NCI-H446 treated with DMSO at 0.1 percent for 48 hours (cell line): Measurements from ENCODE around the gene IL22RA1.
A peak's percentile ranks its signal among the peaks of the same experiment; 100 is the strongest.

ENCODE experiments used
- DNase-seq: peaks from one replicate; lab custom pipeline; 2025; lab: John Stamatoyannopoulos, UW

The IL22RA1 gene

DNA sequence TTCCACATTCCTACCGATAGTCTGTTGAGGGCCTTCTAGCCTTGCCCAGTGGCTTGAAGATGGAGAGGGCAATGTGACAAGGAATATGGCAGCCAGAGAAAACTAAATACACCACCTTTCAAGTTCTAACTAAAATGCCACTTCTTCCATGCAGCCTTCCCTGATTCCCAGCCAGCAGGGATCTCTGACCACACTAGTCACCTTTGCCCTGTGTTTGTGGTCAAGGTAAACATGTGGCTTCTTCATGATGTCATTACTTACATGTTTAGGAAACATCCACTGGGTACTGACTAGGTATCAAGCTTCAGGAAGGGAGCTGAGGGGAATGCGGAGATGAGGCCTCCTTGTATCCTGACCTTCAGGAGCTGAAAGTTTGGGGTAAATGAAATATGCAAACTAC is 22.6 kb upstream of the IL22RA1 start:
- DNase-seq: no peak

DNA sequence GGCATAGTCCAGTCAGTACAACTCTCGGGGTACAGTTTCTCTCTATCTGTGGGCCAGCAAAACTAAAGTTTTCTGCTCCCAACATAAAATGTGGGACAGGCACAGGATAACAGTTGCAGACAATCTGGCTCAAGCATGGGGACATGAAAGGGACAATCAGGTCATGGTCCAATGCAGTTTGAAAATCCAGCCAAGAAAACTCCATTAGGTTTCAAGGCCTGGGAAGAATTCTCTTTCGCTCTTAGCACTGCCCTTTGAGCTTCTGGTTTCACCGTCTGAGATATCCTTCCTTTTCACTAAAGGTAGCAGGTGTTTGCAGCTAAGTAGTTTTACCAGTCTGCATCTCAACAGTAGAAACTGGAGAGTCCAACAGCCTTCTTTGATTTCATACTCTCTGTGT is 21.1 kb upstream of the IL22RA1 start:
- no peak for DNase-seq

DNA sequence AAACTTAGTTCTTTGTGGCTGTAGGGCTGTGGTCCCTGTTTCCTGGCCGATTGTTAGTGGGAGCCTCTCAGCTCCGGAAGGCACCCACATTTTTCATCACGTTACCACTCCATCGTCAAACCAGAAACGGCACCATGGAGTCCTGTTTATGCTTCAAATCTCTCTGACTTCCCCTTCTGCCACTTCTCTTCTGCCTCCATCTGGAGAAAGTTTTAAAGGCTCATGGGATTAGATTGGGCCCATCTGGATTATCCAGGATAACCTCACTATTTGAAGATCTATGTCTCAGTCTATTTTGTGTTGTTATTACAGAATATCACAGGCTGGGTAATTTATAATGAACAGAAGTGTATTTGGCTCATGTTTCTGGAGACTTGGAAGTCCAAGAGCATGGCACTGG is 19.3 kb upstream of the IL22RA1 start:
- DNase-seq: no peak

DNA sequence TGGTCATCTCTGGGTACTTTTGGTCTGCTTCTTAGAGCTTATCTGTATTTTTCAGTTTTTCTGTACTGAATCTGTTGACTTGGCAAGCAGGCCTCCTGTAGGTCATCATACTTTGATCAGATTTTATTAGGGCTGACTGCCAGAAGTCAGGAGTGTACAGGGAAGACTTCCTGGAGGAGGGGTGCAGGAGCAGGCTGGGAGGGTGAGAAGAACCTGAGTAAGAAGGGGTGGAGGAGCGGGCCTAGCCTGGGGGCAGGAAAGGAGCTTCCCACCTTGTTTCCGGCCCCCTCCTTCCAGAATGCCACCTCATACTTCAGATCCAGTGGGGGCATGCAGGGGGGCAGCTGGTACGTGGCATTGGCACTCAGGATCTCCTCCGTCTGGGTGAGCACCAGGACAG is 18.3 kb upstream of the IL22RA1 start:
- DNase-seq: no peak

DNA sequence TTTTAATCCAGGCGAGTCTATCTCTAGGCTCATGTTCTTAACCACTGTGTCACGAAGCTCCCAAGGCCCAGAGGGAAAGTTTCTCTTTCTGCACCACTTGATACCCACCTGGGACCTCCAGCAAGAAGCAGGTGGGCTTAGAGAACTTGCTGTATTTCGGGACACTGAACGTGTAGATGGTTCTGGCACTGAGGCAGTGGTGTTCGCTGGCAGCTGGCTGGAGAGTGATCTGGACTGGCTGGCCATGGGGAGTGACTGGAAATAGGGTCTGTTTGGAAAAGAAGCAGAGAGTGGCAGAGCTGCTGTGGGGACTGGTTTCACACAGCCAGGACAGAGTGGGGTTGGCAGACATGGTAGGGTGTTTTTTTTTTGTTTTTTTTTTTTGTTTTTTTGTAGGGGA is 16.4 kb upstream of the IL22RA1 start:
- no peak for DNase-seq

DNA sequence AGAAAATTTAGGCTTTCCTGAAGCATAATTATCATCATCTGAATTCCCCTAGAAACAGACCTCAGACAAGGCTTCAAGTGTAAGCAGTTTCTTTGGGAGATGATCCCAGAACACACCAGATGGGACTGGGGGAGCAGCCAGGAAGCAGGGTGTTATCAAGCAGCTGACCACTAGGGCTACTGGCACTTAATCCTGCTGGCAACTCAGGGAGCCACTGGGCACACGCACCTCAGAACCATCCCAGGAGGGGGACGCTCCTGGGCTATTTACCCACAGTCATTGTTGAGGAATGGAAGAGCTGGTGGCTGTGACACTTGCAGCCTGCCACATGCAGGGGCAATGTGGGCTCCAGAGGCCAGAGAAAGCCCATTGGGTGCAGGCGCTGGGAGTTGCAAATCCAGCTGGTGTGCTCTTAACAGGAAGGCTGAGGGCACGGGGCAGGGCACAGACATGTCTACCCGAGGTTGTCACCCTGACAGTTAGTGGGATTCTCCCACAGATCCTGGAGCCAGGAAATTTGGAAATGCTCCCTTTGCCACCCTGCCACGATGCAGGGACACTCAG is 15.1 kb upstream of the IL22RA1 start:
- DNase-seq: no peak

DNA sequence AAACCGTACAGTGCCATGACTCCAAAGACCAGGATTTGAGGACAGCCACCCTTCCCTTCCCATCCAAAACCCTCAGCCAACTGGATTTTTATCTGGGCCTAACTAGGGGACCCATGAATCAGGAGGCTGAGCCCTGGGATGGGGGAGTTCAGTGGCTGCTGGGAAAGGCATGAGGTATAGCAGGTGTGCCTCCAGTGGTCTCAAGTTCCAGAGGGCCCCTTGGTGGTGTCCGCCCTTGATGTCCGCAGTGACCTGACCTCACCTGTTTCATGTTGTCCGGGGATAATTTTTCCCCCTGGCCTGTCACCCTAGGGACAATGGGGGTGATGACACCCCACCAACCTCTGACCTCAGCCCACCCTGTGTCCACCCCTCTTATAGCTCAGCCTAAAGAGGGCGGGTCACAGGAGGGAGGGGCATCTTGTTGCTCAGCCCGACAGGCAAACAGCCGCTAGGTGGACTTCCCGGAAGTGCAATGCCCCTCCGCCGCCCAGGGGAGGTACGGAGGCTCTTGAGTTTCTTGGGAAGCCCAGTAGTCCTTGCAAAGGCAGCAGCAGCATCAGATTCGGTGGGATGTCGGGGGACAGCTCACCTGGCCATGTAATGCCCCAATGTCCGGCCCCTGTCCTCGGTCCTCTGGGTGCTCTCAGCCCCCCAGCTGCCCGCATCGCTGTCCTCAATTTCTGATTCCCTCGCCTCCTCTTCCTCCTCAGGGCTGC is 13.8 kb upstream of the IL22RA1 start:
- DNase-seq: no peak

DNA sequence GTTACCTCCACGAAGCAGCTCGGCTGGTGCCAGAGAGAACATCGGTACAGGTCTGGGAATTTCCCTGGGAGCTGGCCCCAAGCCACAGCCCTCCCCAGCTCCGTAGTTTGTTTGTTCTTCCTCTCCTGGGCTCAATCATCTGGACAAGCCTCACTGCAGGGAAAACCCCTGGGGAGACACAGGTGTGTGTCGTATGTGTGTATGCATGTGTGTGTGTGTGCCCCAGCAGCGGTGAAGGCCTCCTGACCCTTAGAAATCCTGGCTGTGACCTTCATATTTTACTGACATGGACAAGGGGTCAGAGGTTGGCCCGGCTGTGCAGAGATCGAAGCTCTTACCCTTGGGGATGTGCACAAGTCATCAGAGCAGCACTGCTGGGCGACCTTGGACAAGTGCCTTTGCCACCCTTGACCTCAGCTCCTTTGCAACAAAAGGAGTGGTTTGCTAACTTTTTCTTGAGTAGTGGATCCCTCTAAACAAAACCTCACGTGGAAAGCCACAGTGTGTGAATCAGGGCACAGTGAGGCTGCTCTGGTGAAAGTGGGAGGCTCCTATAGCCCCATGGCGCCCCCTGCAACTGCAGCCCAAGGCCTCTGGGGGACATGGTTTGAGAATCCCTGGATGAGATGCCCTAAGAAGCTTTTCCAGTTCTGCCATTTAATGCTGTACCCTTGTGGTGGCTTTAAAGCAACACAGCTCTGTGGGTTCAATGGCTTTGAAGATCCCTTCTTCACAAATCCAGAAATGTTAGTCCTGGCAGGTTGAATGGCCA is 12.3 kb upstream of the IL22RA1 start:
- DNase-seq: no peak

DNA sequence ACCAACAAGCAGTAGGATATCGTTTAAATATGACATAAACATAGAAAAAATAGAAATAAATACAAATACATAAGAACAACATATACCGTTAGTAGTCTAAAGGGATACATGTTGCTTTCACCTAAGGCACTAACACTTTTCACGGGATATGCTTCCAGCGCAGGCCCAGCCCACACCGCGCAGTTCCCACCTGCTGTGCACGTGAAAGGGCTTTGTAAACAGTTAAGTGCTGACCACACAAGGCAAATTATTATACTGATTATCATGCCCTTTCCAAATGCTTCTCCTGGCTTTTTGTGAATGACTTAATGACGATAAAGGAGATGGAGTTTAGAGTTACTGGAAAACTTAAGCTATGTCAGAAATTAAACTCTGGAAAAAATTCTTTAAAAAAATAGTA is 11.3 kb upstream of the IL22RA1 start:
- no peak for DNase-seq

DNA sequence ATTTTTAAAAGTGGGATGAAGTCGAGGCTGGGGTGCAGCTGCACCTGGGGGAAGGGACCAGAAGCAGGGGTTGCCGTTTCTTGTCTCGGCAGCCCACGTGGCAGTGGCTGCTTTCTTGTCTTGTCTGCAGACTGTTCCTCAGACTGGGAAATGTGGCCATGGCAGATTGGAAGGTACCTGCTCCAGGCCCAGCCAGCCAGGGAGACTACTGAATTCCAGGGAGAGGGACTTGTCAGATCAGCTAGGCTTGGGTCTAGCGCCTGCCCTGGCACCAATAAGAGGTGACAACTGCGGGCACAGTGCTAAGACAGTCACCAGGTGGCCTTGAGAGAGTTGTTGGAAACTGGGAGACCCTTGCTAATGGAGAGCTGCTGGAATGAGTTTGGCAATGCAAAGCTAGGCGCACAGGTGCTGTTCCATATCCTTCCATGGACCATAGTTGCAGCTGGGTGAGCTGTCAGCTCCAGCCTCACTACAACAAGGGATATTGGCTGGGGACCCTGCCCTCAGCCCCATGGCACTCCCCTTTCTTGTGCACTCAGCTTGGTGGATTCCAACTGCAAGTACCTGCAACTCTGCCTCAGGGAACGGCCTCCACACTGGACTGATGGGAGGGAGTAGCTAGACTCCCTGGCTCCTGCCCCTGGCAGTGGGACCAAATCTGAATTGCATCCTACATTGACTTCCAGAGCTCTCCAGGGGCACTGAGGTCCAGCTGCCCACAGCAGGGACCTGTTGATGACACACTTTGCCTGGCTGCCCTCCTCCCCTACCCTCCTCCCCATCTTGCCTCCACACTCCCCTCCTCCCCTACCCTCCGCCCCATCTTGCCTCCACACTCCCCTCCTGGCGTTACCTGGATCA is 9.9 kb upstream of the IL22RA1 start:
- no peak for DNase-seq

DNA sequence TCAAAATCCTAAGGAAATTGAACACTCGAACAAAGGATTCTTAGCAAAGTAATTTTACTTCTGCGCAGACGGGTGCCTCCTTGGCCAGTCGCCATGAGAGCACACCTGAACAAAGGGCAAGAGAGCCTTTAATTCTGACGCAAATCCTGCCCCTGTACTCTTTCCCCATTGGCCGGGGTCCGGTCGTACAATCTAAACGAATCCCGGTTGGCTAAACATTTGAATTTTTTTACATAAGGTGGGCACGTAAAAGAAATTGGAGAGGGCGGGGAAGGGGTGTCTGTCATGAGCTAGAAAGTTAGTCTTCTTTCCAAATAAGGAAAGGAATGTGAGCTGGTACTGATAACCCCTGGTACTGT is 8.2 kb upstream of the IL22RA1 start:
- no peak for DNase-seq

DNA sequence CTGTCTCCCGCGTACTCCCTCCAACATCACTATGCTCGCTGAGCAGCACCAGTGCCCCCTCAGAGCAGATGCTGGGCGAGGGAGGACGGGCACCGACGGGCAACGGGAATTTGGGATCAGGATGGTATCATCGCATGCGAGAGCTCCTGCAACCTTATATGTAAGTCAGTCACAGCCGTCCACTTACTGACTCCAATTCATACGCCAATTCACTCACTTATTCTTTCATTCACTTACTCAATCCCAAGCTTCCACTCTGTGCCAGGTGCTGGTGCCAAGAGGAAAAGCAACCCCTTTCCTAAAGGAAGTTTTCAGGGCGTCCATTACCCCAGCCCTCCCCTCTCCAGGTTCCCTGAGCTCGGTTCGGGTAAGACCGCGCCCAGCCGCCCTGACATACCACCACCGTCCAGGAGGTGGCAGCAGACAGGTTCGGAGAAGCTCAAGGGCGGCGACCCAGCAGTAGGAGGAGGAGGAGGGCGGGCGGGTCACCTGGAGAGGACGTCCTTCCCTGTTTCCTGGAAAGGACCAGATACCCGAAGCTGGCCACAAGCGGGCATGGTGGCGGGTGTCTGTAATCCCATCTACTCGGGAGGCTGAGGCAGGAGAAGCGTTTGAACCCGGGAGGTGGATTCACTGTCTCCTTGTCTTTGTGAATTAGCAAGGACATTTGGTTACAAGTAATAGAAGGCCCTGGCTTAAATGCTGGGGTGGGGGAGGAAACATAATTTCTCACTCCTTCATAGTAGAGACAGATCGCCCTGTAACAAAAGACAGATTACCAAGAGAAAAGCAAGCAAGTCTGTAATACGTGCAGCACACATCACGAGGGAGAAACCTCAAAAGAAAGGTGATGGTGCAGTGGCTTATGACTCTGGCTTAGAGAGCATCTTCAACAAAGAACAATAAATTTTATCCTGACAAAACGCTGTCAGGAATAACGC is 7.6 kb upstream of the IL22RA1 start:
- DNase-seq: peak; percentile 3

DNA sequence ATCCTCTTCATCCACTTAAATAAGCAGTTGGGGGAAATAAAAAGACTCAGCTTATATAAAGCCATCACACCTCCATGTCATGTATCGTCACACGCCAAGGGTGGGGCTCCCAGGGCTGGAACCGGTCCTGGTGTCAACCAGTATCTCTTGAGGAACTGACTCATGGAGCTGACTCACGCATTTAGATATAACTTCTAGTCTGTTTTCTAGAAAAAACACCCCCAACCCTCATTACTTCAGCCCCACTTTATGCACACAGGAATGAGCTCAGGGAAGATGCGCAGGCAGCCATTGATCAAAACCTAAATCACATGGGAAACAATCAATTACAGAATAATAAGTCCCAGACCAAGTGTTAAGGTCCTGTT is 6.9 kb upstream of the IL22RA1 start:
- DNase-seq: no peak

DNA sequence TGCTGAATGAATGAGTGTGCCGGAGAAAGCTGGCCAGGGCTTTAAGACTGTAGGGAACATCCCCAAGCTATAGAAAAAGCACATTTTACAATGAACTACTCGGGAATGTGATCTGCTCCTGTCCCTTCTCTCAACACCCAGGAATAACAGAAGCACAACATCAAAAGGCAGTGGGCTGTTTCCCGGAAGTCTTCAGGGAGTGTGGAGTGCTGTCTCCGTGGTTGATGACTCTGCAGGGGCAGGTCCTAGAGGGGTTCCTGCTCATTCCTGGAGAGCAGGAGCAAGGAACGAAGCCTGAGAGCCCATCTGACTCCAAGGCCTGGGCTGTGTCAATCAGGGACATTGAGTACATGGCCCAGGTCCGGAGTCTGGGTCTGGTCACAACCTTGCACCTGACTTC is 4.9 kb upstream of the IL22RA1 start:
- no peak for DNase-seq

DNA sequence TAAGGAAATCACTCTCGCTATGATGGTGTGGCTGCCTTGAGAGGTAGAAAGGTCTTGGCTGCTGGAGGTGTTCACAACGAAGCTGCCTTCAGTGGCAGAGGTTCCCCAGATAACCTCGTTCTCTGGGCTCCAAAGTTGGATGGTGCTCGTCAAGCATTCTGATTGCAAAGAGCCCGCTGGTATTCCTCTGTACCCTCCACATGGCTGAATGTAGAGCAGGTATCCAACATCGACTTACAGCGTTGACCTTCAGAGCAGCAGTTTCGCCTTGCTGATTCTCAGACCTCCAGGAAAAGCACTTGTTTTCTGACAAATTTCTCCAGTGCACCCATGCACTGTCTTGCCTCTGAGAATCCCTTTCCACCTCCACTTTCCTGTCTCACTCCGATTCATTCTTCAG is 4.3 kb upstream of the IL22RA1 start:
- DNase-seq: no peak

DNA sequence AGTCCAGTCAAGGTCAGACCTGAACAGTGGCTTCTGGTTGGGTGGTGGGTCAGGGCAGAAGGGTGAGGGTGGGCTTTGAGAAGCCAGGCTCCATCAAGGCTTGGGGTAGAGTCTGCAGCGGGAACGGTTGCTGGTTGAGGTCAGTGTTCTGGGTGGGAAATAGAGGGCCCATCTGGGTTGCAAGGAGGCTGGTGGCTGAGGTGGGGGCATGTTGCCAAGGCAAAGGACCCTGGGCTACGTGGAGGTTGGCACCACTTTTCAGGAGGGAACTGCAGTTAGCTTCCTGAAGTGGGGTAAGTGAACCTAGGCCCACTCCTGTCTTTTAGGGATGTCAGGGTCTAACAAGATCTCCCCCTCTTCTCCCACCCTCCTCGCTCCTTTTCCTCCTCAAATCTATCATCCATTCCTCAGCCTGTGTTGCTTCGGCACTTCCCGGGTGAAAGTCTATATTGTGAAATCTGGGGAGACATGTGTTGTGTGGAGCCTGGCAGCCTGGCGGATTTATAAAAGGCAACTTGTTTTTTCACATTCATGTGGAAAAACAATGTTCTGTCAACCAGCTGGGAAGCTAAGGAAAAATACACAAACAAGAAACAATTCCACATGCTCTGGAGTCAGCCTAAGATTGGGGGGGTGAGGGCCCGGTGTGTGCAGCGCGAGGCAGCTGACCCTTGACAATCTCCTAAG is 1.5 kb downstream of the IL22RA1 start:
- DNase-seq: no peak

DNA sequence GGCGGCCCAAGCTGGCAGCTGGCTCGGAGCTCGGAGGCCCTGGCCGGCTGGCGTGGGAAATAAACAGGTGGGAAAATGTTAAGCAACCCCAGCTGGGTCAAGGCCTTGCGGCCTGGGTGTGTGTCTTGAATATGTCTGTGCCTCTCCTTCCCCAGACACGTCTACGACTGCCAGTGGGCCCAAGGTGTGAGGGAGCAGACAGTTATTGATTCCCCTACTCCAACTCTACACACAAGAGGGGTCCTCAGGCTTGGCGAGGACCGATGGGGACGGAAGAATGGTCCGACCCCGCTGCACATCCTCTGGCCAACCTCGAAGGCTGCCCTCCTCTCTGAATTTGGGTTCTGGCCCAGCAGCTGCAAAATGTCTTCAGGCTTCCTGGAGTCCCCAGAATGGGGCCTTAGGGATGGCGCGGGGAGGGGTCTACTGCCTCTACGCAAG is 2.2 kb downstream of the IL22RA1 start:
- no peak for DNase-seq

DNA sequence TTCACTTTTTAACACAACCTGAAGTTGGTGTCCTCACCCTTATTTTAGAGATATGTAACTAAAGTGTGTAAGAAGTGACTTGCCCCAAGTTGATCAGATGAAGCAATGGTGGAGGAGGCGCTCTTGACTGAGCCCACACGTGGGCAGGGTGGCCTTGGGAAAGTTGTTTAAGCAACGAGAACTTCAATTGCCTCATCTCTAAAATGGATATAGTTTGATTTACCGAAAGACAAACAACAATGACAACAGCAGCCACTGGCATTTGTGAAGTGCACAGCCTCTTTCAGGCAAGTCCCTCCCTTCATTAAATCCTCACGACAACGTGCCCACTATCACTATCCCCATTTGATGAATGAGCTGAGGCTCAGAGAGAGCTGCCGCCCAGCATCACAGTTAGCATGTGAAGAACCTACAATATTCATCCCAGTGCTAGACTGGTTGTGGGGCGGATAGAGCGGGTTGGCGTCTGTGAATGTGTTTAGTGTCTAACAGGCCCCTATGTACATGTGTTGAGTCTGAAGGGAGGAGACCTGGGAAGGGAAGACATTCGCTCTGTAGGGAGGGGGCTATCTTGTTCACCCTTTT is 3.0 kb downstream of the IL22RA1 start:
- DNase-seq: no peak

DNA sequence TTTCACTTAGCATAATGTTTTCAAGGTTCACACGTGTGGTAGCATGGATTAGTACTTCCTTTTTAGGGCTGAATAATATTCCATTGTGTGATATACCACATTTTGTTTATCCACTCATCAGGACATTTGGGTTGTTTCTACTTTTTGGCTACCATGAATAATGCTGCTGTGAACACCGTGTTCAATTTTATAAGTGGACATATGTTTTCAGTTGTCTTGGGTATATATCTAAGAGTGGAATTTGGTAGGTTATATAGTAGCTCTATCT is 3.8 kb downstream of the IL22RA1 start:
- no peak for DNase-seq

DNA sequence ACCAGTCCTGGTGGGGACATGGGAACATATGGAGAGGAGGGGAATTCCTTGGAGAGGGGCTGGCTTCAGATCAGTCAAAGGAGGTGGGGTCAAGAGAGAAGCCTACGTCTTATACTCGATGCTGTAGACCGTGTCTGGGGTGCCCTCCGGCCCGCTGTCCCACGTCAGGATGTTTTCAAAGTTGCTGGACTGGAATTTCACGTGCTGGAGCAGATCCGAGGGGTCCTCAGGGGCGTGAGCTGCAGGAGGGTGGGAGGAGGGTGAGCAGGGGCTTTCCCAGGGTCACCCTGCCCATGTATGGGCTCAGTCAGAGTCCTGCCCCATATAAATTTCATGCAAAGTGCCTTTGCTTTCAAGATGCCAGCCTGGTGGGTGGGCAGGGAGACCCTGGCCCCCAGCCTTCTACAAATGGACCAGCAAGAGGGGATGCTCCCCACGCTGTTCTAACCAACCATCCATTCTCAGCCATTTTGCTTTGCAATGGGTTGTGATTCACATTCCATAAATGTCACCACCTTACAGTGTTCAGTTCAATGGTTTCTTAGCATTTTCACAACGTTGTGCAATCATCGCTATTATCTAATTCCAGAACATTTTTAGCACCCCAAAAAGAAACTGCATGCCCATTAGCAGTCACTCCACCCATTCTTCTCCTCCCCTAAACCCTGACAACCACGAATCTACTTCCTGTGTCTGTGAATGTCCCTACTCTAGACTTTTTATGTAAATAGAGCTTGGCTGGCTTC is 4.3 kb downstream of the IL22RA1 start:
- DNase-seq: no peak
